ENCODE measurements around the gene RHBDD2. TPM values are rescaled to one million over a fixed set of nuclear protein-coding genes. Genes with fewer than 3 reads are reported as not detected.

The RHBDD2 gene
- polyA plus RNA-seq, 1 of the 3 experiments (the other 2 are of a cell fraction): 77.6 TPM

GRCh38 chr7:75842836-75843446 lies 35.9 kb upstream of the RHBDD2 start:
- H3K79me2 ChIP-seq (ENCODE audit: insufficient read depth): no peaks in the 10 kb centered on the region
- no peak overlapping the region for H3K4me3 ChIP-seq (ENCODE audit: low read depth in 2 of 2, low read length in 1 of 2)
- no peaks in the 10 kb centered on the region for H3K9me2 ChIP-seq
- H3F3A ChIP-seq (replicated peaks; ENCODE audit: insufficient read depth): no peaks in the 10 kb centered on the region
- 0 out of 2 replicates have a peak overlapping the region, but pooled peaks have one; percentile 9 for H3K4me2 ChIP-seq
- POLR2A ChIA-PET: no interaction called here
- peaks cover 2 to 9% of the 10 kb centered on the region in 2 experiments; a peak in 1 of 4 replicates for H3K4me1 ChIP-seq (ENCODE audit: control insufficient read depth in 1 of 2, insufficient read depth in 2 of 2, low read depth in 1 of 2, low read length in 1 of 2)
- H2AFZ ChIP-seq (ENCODE audit: low read depth): no peak overlapping the region
- no peaks in the 10 kb centered on the region for H3K36me3 ChIP-seq (replicated peaks in 1 of 2; ENCODE audit: control insufficient read depth in 1 of 2, insufficient read depth in 2 of 2, low read length in 1 of 2)
- DNase-seq: no peak
- H4K20me1 ChIP-seq (ENCODE audit: insufficient read depth): no peaks in the 10 kb centered on the region
- 56% methylated on average over 8 of the region's 8 CpGs for WGBS (ENCODE audit: low lambda C conversion rate)
- TF ChIP-seq TCF12 (IDR thresholded peaks at IDR 0.05): peak; percentile 49
- TF ChIP-seq USF1 (IDR thresholded peaks at IDR 0.05; ENCODE audit: borderline replicate concordance, low read depth): no peak
- peak; percentile 50; the same call in 1 of the 2 replicates for TF ChIP-seq FOSL2 (IDR thresholded peaks at IDR 0.05; ENCODE audit: borderline replicate concordance, low read depth)
- H3K9me3 ChIP-seq: no peaks in the 10 kb centered on the region
- H3K27ac ChIP-seq (ENCODE audit: low read depth in 2 of 2, low read length in 1 of 2): no peak overlapping the region
- H3K27me3 ChIP-seq (ENCODE audit: insufficient read depth): peaks cover 12% of the 10 kb centered on the region
- CTCF ChIA-PET: interaction anchor here (1.7 to 4.5 kb wide), 2 partner anchors 23 to 177 kb away, joined by 12 to 18 read pairs; no protein-coding TSS in a partner anchor
- H3K9ac ChIP-seq: no peak overlapping the region

- H4K20me1 ChIP-seq (ENCODE audit: insufficient read depth): no peaks in the 10 kb centered on the region
- ChIA-PET POLR2A (no interaction called here), CTCF (interaction anchor here (4.5 kb wide), 1 partner anchor 177 kb away, joined by 18 read pairs; no protein-coding TSS in a partner anchor)
- H3K9ac ChIP-seq: no peak overlapping the region
- no peak overlapping the region for H3K4me3 ChIP-seq (ENCODE audit: low read depth in 2 of 2, low read length in 1 of 2)
- no peaks in the 10 kb centered on the region for H3K79me2 ChIP-seq (ENCODE audit: insufficient read depth)
- H3K9me3 ChIP-seq: no peaks in the 10 kb centered on the region
- H3K9me2 ChIP-seq: no peaks in the 10 kb centered on the region
- TF ChIP-seq TEAD4 (IDR thresholded peaks at IDR 0.05; ENCODE audit: borderline replicate concordance, insufficient read depth) (no peak), TAF1 (IDR thresholded peaks at IDR 0.05; ENCODE audit: borderline replicate concordance, low read depth, low read length) (no peak), YY1 (IDR thresholded peaks at IDR 0.05; ENCODE audit: low read depth) (no peak), RAD21 (IDR thresholded peaks at IDR 0.05; ENCODE audit: low read length) (no peak), REST (IDR thresholded peaks at IDR 0.05; ENCODE audit: low read depth, low read length) (no peak)
- WGBS (ENCODE audit: low lambda C conversion rate): 98% methylated on average over 9 of the region's 9 CpGs
- peaks cover 12% of the 10 kb centered on the region for H3K27me3 ChIP-seq (ENCODE audit: insufficient read depth)
- H3K4me2 ChIP-seq: no peak overlapping the region
- H3K27ac ChIP-seq (ENCODE audit: low read depth in 2 of 2, low read length in 1 of 2): no peak overlapping the region
- no peaks in the 10 kb centered on the region for H3F3A ChIP-seq (replicated peaks; ENCODE audit: insufficient read depth)
- DNase-seq: no peak
- H3K36me3 ChIP-seq (replicated peaks in 1 of 2; ENCODE audit: control insufficient read depth in 1 of 2, insufficient read depth in 2 of 2, low read length in 1 of 2): no peaks in the 10 kb centered on the region
- peaks cover 2 to 9% of the 10 kb centered on the region in 2 experiments; a peak in 1 of 4 replicates for H3K4me1 ChIP-seq (ENCODE audit: control insufficient read depth in 1 of 2, insufficient read depth in 2 of 2, low read depth in 1 of 2, low read length in 1 of 2)
- H2AFZ ChIP-seq (ENCODE audit: low read depth): no peak overlapping the region
These were observed 35.2 kb upstream of the RHBDD2 start for GRCh38 chr7:75843613-75844116.
